GM18507 (cell line): Measurements from ENCODE around the gene L3HYPDH.

Source experiments
- DNase-seq: peaks from one replicate; pipeline ENCODE4 v3.0.0; 2011; ENCODE audit warnings: low read depth; ENCODE audit not compliant: insufficient read length; ENCODE audit errors: extremely low spot score
- FAIRE-seq: peaks from 2 replicates; lab custom pipeline; 2011; peaks lifted over from hg19 to GRCh38; lab: Jason Lieb, UNC

L3HYPDH gene

DNA sequence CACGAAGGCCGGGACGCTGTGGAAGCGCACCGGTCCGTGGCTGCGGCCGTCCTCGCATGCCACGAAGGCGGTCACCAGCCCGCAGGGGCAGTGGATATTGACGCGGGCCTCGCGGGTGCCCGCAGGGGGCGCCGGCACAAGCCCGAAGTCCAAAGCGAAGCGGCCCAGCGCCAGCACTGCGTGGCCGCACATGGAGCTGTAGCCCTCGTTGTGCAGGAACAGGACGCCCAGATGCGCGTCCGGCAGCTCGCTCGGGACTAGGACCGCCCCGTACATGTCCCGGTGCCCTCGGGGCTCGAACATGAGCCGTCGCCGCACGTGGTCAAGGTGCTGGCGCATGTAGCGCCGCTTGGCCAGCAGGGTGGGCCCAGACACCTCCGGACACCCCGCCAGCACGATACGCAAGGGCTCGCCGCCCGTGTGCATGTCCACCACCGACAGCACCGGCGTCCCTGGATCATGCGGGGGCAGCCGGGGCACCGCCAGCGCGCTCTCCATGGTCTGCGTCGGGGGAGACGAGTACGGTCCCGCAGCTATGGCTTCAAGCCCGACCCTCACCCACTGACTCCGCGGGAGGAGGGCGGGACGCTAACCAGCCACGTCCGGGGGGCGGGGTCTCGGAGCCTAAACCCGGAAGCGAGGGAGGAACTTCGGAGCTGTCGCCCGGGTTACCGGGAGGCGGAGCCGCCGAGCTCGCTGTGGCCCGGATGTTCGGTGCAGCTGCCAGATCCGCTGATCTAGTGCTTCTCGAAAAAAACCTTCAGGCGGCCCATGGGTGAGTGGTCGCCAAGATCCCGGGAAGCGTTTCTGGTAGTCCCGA, at the start of gene L3HYPDH, which contains the start of gene JKAMP:
L3HYPDH (minus strand) TSS at position 590 of the 820 bp plus-strand sequence; CDS start at position 498, 92 bp downstream.
JKAMP (plus strand) TSS at position 699 of the 820 bp plus-strand sequence; CDS start at position 772, 73 bp downstream.
- DNase-seq, result peak; percentile 88
- FAIRE-seq, result peak; percentile 87

DNA sequence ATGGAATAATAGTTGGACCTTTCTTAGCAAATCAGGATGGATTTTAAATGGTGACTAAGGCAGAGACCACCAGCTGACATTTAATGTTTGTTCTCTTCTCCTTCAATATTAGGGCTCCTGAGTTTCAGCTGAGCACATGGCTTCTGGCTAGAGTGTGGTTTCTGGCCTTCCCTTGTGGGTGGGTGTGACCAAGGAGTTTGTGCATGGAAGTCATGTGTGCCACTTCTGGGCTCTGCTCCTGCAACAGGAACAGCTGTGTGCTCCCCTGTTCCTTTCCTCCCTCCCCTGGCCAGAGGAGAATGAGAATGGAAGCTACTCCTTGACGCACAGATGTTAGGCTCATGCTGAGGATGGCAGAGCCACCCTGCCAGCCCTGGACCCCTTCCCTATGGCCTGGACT, 48.2 kb upstream of the L3HYPDH start:
- no peak for FAIRE-seq
- DNase-seq, result no peak

DNA sequence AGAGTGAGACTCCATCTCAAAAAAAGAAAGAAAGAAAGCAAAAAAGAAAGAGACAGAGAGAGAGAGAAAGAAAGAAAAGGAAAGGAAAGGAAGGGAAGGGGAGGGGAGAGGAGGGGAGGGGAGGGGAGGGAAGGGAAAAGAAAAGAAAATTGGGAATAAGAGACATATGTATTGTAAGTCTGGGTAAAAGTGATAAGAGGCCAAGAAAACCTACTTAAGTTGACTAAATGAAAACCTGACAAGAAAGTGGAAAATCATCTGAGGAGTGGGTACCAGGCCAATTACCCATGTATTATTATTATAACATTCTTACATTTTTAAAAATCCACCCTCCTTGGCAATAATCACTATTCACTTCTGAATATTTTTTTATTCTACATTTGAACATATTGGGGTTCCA, 46.1 kb upstream of the L3HYPDH start:
- DNase-seq (no peak), FAIRE-seq (no peak)

DNA sequence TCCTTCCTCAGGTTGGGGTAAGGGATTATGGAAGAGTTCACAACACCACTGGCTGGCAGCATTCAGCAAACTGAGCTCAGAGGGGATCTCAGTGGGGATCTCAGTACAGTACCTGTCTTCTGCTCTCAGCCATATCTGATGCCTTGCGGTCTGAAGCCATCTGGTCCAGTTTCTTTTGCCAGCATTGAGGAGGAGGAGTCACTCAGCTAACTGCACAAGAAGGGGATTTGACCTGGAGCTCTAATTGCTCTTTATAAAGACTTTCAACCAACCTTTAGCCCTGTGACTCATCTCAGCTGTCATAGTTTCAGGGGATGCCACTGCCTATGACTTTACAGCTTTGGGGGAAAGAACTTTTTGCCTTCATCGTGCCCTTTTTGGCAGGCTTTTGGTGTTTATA, 45.0 kb upstream of the L3HYPDH start:
- no peak for DNase-seq
- FAIRE-seq, result no peak

DNA sequence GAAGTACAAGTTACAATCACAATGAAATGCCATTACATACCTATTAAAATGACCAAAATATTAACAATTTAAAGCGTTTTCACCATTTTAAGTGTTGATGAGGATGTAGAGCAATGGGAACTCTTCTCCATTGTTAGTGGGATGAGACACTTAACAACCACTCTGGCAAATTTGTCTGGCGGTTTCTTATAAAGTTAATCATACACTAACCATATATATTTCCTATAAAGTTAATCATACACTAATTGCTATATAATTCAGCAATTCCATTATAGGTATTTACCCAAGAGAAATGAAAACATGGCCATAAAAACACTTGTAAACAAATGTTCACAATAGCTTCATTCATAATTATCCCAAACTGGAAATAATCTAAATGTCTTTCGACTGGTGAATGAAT, 36.0 kb upstream of the L3HYPDH start:
- FAIRE-seq, result no peak
- no peak for DNase-seq

DNA sequence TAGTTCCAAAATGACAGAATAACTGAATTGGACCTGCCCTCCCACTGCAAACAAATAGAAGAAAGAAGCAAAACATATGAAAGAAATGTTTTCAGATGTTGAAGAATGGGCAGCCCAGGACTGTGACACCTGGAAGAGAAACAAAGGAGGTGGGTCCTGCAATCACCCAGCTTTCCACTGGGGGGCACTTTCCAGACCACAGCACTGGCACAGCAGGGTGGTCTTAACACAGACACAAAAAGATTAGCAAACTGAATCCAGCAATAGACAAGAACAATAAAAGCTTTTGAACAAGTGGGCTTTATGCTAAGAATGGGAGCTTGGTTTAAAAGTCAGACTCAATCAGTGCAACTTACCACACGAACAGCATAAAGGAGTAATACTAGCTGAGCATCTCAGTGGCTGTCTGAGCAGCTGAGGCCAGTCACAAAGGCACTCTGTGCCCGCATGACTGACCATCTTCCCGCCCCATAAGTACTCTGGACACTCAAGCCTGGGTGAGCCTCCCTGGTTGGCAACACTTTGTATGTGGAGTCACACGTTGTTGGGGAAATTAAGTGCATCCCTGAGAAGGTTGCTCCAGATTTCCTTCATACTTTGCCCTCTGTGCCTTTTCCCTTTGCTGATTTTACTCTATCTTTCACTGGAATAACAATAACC, 27.8 kb upstream of the L3HYPDH start:
- DNase-seq (no peak), FAIRE-seq (no peak)

DNA sequence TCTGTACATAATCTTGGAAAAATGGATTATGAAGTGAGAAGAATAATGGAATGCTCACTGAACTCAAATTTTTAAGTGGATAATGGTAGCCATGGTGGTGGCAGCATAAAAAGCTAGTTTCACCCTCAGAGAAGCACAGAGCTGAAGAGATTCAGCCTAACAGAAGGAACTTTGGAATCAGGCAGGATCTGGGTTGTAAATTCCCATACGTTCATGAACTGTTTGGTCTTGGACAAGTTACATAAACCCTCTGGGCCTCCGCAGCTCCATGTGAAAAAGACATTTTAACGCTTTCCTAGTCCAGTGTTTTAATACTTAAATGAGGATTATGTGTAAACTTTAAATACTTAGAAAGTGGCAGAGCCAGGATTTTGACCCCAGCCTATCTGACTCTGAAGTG, 26.8 kb upstream of the L3HYPDH start:
- FAIRE-seq (no peak), DNase-seq (no peak)

DNA sequence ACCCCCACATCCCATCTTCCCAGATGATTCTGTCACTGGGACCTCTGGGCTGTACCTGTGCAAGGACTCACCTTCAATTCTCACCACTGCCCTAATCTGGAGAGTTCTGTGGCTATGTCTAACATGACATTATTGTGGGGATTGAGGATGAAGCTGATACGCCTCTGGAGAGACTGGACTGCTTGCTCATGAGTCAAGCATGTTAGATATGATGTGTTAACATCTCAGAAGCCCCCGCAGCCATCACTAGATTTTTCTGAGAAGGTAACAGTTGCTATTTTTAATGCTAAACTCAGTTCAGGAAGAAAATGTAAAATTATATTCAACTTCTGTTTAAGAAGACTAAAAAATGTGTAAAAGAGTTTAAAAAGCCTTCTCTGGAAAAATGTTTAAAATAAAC, 25.8 kb upstream of the L3HYPDH start:
- DNase-seq (no peak), FAIRE-seq (no peak)

DNA sequence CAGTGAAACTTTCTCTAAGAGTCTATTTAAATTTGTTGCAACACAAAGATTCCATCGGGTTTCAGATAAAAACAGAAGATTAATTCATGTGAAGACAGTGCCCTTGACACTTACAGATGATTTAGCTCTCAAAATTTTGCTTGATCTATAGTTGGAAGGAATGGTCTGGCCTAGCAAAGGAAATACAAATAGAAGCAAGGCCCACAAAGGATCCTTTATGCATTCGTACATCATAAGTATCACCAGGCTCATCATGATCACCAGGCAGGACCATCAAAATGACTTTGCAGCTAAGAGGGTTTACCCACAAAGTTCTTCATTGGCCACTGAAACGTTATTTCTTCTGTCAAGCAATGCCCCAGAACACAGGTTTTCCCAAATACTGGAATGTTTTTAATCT, 24.9 kb upstream of the L3HYPDH start:
- DNase-seq (no peak), FAIRE-seq (no peak)

DNA sequence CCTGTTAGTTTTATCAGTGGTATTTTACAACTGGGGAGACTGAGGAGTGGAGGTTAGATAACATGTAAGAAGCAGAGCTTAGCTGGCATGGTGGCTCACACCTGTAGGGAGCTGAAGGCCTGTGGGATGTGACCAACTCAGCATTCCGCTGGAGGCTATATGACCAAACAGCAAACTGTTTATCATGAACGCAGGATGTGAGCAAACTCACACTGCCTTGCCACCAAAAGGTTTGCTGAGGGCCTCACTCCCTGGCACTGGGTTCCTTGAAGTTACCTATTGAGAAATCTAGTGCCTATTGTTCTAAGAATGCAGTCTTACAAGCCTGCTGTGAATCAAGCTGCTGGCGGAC, 23.5 kb upstream of the L3HYPDH start:
- DNase-seq (no peak), FAIRE-seq (no peak)

DNA sequence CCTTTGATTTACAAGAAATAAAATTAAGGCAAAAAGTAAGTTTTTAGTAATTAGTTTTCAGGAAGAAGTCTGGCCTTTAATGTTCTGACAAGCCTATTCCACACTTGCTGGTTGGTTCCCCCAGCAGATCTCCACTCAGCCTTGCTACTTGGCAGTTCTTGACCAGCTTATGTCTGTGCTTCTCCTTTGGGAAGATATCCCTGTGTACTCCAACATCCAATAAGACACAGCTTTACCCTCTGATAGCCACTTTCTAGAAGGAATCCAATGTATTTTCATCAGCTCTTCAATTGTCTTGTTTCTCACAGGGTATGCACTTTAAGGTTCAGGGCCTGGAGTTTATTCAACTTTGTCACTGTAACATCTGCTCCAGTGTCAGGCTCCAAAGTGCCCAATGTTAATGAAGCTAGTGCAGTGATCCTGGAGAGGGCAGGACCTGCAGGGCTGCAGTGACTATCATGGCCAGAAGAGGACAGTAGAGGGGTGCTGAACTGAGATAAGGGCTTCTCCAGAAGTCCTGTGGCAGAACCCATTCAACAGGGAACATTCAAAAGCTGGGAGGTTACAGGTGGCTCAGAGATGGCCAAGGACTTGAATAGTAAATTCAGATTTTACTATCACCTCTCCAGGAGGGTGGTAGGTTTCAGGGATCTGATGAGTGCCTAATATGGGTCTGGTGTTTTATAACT, 23.0 kb upstream of the L3HYPDH start:
- FAIRE-seq (peak; percentile 62), DNase-seq (no peak)

DNA sequence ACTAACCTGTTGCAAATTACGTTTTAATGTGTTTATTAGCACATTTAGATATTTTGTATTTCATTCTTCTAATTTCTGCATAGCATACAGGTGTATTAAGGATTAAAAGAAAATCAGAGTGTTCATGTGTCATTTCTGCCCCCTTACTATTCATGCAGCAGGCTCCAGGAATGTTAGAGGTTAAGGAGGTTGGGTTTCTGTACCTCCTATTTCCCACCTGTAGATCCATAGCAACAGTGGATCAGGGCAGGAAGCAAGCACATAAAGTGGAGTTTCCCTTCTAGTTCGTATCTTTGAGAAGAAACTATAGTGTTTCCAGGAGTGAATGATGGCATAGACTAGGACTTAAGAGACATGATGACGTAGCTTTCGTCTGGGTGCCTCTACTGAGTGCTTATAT, 19.0 kb upstream of the L3HYPDH start:
- FAIRE-seq, result no peak
- DNase-seq, result no peak

DNA sequence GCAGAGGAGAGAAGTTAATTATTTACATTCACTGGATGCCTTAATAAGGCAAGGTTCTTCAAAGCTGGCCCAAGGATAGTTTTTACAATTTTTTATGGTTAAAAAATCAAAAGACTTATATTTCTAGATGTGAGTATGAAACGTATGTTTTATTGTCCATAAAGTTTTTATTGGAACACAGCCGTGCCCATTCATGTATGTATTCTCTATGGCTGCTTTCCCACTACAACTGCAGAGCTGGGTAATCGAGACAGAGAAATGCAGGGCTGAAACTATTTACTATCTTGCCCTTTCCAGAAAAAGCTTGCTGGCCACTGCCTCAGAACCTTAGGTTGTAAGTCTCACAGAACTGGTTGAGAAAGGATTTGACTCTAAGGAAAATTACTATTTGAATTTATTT, 16.5 kb upstream of the L3HYPDH start:
- DNase-seq, result no peak
- no peak for FAIRE-seq

DNA sequence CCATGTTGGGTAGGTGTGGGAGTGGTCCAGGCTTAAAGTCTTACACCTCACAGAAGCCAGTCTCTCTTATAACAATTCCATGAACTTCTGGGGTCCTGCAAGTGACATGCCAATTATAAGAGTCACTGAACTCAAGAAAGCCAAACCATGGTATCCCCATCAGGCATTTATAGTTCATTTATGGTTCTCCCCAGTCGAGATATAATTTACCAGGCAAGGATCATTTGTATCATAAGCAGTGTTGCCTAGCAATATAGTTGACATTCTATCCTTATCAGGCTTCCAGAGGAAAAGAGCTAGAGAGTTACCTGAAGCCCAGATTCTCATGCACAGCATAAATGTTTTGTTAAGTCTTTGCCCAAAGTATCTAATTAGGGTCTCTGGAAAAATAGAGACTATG, 8.2 kb upstream of the L3HYPDH start:
- no peak for FAIRE-seq
- DNase-seq, result no peak

DNA sequence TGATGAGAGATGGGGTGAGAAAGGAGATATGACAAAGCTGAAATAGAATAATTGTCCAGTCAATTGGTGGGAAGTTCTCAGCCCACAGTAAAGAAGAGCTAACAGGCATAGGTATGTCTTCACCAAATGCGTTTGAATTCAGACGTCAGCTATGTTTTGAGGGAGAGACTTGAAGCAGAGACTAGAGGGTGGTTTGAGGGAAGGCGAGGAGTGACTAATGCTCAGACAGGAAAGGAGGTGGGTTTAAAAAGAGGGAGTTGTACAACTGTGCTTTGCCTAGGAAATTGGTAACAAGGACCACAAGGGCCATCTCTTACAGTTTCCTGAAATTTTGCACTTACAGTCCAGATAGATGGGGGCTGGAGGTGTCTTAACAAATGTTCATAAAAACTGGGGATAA, 6.5 kb upstream of the L3HYPDH start:
- DNase-seq, result no peak
- FAIRE-seq, result no peak

DNA sequence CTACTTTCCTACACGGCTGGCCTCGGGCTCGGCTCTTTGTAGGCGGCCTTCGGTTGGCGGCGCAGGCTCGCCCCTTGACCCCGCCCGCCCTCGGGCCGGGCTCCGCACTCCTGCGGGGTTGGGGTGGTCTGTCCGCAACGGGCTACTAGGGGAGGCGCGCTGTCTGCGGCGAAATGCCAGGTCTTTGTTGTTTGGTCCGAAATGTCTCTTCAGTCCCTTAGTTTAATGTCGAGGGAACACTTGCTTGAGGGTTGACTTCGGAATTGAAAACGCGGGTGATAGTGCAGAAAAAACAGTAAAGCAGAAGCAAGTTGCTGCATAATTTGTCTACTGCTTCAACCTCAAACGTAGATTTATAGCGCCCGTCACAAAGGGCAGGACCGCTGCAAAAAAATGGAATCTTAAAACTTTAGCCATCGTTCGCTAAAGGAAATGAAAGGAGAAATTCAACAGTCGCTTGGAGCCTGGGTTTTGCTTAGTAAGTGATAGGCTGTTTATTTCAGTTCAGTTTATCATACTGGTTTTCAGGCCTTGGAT, 499 bp upstream of the L3HYPDH start:
- peak; percentile 39 for FAIRE-seq
- no peak for DNase-seq

DNA sequence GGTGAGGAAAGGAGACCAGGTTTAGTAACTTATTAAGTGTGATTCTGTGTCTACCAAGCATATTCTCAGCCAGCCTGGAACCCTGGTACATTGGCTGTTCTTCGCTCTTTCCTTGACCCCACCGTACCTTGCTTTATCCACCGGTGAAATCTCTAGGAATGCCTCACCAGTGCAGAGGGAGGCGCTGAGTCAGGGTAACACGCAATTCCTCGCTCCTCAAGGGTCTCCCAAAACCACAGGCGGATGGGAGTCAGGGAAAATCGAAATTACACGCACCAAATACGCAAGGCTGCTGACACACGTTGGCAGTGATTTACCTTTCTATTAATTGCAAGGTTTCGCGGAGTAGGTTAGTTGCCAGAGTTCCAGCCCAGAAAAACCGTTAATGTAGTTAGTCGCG, 845 bp downstream of the L3HYPDH start:
- DNase-seq (no peak), FAIRE-seq (no peak)

DNA sequence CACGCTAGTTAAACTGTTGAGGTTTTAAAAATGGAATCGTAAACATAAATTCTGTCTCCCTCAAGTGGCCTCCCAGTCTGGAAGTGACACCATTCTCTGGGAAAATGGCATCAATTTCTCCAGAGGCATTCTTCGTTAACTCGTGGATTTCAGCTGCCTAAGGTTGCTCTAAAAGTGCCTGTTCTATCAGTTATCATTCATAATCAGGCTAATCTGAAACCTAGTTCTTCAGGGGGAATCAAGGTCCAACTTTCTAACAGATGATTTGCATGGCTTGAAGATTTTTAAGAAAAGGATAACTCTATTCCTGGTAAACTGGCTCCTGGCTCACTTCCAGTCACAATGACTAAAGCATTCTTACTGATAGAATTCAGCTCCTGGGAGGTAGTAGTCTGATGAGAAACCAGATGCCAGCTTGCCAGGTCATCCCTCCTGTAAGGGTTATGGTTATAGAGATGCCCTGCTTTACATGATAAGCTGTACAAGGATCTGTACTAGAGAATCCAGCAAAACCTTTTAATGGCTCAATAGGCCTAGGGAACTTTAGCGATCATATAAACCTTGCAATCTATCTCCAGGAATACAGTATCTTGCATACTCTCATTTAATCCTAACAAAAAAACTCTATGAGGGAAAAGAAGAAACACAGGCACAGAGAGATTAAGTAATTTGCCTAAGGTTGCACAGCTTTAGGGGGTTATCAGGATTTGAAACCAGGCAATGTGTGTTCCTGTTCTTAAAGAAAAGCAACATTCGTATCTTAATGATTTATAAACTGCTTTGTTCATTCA, 1.5 kb downstream of the L3HYPDH start:
- no peak for FAIRE-seq
- no peak for DNase-seq

DNA sequence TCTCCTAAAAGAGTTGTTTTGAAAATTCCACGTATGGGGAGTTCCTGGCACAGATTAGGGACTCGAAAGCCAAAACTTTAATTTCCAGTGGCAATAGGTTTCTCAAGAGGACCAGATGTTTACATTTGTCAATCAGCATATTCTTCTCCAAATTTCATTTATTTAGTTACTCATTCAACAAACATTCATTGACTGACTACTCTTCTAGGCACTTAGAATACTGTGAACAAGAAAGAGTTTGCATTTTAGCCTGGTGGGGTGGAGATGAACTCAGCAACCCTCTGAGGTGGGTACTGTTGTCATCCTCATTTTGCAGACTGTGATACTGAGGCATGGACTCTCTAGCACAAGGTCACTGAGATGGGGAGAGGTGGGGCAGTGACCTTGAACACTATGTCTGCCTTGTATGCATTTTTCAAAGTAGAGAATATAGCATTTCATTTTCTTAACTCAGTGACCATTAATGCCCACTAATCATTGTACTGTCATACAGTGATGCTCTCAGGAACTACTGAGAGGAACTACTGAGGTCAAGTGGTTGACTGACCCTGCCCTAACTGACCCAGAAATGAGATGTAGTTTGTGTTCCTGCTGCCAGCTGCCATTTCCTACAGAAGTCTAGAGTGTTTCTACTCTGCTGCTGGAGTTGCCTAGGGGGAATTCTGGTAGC, 2.2 kb downstream of the L3HYPDH start:
- FAIRE-seq (peak; percentile 15), DNase-seq (no peak)
